PC-3 (cell line): ENCODE results near the gene CAPZB.

ENCODE experiments used
- EZH2 ChIP-seq: fragments of 300-600 bp; sonication (generic); IDR thresholded peaks from one replicate; pipeline ENCODE4 v1.6.1; 2017; ENCODE audit warnings: antibody characterized with exemption, mild to moderate bottlenecking, low read length; ENCODE audit not compliant: unreplicated experiment
- TF ChIP-seq, protein P1 (sequence below): fragments of 300-600 bp; sonication (generic); conservative IDR thresholded peaks from 2 replicates; pipeline ENCODE4 v1.5.1; 2017; ENCODE audit warnings: antibody characterized with exemption, low read depth, mild to moderate bottlenecking, low read length

DNA sequence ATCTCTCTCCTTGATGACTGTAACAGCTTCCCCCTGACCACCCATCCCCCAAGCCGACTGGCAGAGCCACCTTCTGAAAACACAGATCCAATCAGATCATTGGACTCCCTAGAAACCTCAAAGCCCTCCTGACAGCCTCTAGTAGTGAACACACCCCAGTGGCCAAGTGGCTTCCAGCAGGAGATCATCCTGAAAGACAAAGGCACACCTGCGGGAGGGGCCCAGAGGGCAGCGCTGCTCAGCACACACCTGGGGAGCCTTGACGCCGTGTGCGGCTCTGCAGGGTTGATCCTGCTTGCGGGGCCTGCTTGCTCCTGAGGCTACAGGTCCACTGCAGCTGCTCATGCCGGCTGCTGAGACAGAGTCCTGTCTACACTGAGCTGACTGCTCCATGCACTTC is 131.7 kb downstream of the CAPZB start:
- no peak for TF ChIP-seq EZH2
- TF ChIP-seq, protein P1, sequence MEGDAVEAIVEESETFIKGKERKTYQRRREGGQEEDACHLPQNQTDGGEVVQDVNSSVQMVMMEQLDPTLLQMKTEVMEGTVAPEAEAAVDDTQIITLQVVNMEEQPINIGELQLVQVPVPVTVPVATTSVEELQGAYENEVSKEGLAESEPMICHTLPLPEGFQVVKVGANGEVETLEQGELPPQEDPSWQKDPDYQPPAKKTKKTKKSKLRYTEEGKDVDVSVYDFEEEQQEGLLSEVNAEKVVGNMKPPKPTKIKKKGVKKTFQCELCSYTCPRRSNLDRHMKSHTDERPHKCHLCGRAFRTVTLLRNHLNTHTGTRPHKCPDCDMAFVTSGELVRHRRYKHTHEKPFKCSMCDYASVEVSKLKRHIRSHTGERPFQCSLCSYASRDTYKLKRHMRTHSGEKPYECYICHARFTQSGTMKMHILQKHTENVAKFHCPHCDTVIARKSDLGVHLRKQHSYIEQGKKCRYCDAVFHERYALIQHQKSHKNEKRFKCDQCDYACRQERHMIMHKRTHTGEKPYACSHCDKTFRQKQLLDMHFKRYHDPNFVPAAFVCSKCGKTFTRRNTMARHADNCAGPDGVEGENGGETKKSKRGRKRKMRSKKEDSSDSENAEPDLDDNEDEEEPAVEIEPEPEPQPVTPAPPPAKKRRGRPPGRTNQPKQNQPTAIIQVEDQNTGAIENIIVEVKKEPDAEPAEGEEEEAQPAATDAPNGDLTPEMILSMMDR, result no peak
